Stimulated activated CD8-positive, alpha-beta memory T cell treated with anti-CD3 and anti-CD28 coated beads, Interleukin-7, amount 100 ng/mL, for 24 hours (primary cell): ENCODE data around the gene LONP2.
"Not testable (repeated sequence)": the region's sequence is repeated elsewhere in the genome, so short reads cannot be mapped to it uniquely, and the experiment has no call there.

Source experiments
- DNase-seq: peaks from one replicate; pipeline ENCODE4 v3.0.0-alpha.2; 2020; ENCODE audit warnings: low read depth

LONP2 gene

DNA sequence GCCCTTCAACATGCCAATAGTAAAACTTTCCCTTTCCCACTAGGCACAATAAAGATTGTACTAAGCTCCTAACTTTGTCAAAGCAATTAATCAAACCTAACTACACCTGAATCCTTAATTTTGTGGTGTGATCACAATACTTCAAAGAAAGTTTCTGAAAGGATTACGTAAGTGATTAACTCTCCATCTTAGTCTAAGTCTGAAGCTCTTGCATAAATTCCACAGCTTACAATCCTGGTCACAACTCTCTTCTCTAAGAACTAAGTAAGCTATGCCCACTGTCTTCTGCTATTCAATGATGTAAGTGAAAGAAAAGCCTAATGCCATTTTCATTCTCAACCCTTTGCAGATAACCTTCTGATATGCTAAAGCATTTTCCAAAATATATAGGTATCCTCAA lies 125.7 kb downstream of the LONP2 start:
- no peak for DNase-seq

- DNase-seq, result no peak
Measured at GRCh38 chr16:48370229-48370628, 126.1 kb downstream of the LONP2 start.

GRCh38 chr16:48370668-48371392 lies 126.7 kb downstream of the LONP2 start:
- DNase-seq, result not testable (repeated sequence)

DNA sequence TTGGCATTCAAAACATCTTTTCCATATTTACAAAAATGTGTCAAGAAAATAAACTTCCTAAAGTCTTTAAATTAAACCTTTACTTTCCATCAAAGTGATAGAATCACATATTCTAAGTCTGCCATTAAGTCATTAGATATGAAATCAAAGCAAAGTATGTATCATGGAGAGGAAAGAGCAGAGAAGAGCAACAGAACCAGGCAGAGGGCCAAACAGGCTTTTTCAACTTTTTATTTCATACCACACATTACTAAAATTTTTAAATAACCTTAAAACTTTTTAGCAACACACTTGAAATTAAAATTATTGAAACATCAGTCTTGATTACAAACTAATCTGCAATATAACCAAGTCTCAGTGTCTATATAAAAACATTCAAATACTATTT lies 127.3 kb downstream of the LONP2 start:
- DNase-seq, result no peak

GRCh38 chr16:48372744-48373143 lies 128.6 kb downstream of the LONP2 start:
- no peak for DNase-seq

DNA sequence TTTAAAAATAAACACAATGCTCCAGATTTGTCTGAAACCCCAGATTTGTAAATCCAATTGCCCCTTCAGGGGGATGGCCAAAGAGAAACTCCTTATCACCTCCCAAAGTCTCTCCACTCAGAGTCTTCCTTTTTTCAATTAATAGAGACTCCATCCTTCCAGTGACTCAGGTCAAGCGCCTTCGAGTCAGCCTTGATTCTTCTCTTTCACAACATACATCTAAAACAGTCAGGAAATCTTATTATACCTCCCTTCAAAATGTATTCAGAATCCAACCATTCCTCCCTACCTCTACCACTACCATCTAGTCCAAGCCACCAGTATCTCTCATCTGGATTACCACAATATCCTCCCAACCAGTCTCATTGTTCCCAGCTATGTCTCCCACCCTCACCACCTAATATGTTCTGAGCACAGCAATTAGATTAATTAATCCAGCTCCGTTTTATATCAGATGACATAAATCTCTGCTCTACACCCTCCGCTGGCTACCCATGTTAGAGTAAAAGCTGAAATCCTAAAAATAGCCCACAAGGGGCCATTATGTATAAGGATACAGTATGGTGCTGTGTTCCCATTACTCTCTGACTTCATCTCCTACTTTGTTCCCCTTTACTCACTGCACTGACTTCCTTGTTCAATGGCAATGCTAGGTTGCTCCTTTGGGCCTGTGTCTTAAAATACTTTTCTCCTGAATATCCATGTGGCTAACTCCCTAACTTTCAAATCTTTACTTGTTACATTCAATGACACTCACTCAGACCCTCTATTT lies 129.3 kb downstream of the LONP2 start:
- no peak for DNase-seq

DNA sequence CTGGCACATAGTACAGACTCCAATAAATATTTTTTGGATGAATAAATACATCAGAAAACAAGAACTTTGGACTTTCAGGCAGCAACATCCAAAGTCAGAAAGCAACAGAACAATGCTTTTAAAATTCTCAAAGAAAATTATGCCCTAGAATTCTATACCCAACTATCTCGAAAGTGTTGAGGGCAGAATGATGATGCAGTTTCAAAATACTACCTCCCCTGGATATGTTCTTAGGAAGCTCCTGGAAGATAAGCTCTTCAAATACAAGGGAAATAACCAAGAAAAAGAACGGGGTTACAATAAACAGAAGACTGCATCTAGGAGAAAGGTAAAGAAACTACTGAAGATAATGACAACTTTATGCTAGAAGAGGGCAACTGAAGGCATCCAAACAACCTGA lies 130.2 kb downstream of the LONP2 start:
- no peak for DNase-seq

GRCh38 chr16:48377301-48377700 lies 133.2 kb downstream of the LONP2 start:
- DNase-seq, result not testable (repeated sequence)

DNA sequence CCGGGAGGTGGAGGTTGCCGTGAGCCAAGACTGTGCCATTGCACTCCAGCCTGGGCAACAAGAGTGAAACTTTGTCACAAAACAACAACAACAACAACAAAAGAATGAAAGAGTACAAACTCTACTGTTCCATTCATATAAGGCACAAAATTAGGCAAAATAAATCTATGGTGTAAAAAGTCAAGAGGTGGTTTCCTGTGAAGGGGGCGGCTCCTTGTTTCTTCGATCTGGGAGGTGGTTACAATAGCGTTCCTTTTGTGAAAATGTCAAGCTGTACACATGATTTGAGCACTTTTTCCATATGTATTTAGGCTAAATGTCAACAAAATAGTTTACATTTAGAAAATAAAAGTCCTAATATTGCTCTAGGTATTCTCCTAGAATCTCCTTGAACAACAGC lies 134.2 kb downstream of the LONP2 start:
- no peak for DNase-seq

- no peak for DNase-seq
Measured at GRCh38 chr16:48378836-48379235, 134.7 kb downstream of the LONP2 start.

DNA sequence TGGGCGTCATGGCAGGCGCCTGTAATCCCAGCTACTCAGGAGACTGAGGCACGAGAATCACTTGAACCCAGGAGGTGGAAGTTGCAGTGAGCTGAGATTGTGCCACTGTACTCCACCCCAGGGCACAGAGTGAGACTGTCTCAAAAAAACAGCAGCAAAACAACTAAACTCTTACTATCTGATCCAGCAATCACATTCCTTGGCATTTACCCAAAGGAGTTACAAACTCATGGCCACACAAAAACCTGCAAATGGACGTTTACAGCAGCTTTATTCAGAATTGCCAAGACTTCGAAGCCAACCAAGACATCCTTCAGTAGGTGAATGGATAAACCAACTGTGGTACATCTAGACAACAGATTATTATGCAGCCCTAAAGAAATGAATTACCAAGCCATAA lies 137.1 kb downstream of the LONP2 start:
- no peak for DNase-seq

DNA sequence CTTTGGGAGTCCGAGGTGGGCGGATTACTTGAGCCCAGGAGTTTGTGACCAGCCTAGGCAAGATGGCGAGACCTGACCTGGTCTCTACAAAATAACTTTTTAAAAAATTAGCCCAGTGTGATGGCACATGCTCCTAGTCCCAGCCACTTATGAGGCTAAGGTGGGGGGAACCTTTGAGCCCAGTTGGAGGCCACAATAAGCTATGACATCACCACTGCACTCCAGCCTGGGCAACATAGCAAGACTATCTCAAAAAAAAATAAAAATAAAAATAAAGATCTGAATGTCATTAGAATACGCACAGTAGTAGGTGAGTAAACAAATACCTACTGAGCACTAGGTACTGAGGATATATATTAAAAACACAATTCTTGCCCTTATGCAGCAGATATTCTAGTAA lies 138.0 kb downstream of the LONP2 start:
- DNase-seq, result no peak

- DNase-seq, result no peak
Measured at GRCh38 chr16:48383009-48383876, 139.1 kb downstream of the LONP2 start.

DNA sequence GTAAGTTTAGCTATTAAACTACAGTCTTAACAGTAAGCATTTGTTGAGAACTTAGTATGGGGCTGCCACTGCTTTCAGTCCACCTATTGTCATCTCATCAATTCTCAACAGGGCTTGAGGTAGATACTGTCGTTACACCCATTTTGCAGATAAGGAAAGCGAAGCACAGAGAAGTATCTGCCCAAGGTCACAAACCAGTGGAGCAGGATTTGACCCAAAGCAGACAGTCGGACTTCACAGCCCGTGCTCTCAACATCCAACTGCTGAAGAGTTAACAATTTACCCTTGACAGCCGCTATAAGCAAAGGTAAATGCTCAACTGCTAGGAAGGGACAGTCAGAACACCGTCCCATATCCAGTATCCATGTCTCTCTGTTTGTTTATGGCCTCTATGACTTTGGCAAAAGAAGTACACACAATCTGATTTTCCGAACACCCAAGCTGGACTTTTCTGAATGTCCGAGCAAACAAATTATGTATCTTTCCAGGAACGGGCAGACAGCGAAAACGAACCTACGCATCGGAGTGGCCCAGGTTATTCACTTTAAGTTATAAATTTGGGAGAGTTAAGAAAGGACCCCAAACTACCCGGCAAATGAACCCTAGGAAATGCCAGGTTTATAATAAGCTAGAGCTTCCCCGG lies 139.9 kb downstream of the LONP2 start:
- no peak for DNase-seq

GRCh38 chr16:48384520-48385252 lies 140.6 kb downstream of the LONP2 start:
- DNase-seq, result no peak

DNA sequence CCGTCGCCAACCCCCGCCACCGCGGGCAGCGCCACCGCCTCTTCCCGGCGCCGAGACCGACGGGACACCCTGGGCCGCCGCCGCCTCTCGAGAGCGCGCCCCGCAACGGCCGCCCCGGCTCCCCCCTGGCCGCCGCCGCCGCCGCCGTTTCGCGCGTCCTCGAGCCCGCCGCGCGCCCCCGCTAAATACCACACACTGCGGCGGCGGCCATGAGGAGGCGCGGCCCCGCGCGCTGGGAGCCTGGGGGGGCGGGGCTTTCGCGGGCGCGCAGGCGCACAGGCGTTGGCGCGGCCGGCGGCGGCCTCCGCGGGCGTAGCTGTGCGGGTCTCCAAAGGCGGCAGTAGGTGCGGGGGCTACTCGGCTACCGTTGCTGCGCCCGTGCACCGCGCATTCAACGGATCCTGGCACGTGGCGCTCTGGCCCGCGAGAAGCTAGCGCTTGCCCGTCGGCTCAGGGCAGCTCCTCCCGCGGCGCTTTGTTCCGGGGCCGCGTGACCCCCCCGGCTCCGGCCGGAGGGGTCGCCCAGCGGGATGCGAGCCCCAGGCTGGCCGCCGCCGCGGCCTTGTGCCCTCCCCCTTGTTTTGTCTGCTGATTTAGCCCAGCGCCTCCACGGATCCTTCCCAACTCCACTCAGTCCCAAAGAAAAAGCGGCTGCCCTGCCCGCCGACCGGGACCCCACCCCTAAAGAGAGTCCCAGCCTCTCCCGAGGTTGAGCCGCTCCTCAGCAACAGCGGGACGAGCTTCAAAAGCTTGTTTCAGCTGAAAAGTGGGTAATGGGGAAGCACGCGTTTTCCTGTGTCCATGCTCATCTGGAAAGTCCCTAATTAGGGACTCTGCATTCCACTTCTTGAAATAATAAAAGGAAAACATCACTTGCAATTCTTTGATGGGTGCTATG lies 141.4 kb downstream of the LONP2 start, which contains the start of gene SIAH1:
SIAH1 (minus strand) TSS at position 161 of the 898 bp plus-strand sequence. CDS start 22,985 bp downstream, outside the sequence.
- peak; percentile 79 for DNase-seq

GRCh38 chr16:48386559-48387312 lies 142.6 kb downstream of the LONP2 start:
- DNase-seq, result no peak

DNA sequence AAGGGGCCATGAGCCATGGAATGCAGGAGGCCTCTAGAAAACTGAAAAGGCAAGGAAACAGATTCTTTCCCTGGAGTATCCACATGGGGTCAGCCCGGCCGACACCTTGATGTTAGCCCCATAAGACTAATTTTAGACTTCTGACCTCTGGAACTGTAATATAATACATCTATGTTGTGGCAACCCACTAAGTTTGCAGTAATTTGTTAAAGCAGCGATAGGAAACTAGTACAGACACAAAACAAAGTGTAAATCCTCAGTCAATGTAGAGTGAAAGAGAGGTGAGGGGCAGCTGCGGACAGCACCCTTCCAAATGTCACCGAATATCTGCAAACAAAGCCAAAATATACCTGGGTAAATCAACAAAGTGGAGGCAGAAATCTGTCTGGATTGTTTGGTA lies 148.3 kb downstream of the LONP2 start:
- DNase-seq, result no peak
